BJ (cell line): Measurements from ENCODE around the gene C1QTNF12. TPM values are rescaled to one million over a fixed set of nuclear protein-coding genes. Genes with fewer than 3 reads are reported as not detected.

Experiments used
- CTCF ChIA-PET: fragments of 350-600 bp; formaldehyde crosslinking; extraction: SDS; loops from one replicate; lab custom pipeline; 2021; ENCODE audit warnings: antibody characterized with exemption, inconsistent platforms; lab: Yijun Ruan, JAX
- POLR2A ChIA-PET: fragments of 300-600 bp; sonication (Branson Sonifier 250); formaldehyde crosslinking; extraction: SDS; loops from one replicate; lab custom pipeline; 2021; ENCODE audit warnings: antibody characterized with exemption; lab: Charles Lee
- DNase-seq: peaks from one replicate; pipeline ENCODE4 v3.0.0-alpha.2; 2011; ENCODE audit warnings: low read depth
- H3K27me3 ChIP-seq: 2 replicates; pipeline ENCODE4 v1.6.0; 2011; ENCODE audit warnings: low read length; ENCODE audit not compliant: control insufficient read depth, insufficient read depth
- H3K36me3 ChIP-seq: 2 replicates; pipeline ENCODE4 v1.5.1; 2011; ENCODE audit warnings: low read length; ENCODE audit not compliant: control insufficient read depth, insufficient read depth
- H3K4me3 ChIP-seq: 2 replicates; pipeline ENCODE4 v1.5.1; 2011; ENCODE audit warnings: low read depth, mild to moderate bottlenecking, control low read depth, low read length
- polyA plus RNA-seq: library from polyadenylated mRNA; depleted of rRNA; stranded (reverse); fragments of >200 nt; gene quantifications from 2 replicates; pipeline ENCODE4 v1.2.3, GENCODE V29; 2011
- TF ChIP-seq, protein P1 (sequence below): IDR thresholded peaks from 2 replicates; pipeline ENCODE4 v1.5.1; 2011; ENCODE audit warnings: low read depth, mild to moderate bottlenecking, control low read depth, inconsistent platforms, low read length, moderate library complexity; ENCODE audit not compliant: insufficient read depth

The C1QTNF12 gene
- polyA plus RNA-seq, 1 experiment, result 0.42 TPM

DNA sequence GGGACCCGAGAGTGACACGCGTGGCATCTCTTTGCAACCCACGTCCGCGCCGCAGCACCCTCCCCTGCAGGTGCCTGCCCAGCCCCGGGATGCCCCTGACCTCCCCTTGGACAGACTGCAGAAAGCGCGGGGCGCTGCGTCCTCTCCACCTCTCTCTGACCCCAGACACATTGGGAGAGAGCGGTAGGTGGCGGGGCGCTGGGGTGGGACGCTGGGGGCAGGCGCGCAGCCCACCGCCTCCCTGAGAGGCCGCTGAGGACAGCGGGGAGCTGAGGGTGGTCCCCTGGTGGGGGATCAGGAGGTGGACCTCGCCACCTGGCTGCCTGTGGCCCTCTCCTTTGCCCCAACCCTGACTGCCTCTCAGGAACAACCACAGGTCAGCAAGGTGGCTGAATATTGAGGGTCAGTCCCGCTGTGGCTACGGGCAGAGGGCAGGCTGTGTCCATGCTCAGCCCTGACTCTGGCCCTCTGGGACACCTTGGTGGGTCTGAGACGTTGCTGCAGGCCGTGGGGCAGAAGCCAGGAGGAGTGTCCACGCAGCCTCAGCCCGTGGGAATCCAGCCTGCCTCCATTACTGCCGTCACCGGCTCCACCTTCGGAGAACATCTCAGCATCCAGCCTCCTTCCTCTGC, 27.9 kb upstream of the C1QTNF12 start:
- TF ChIP-seq, protein P1, sequence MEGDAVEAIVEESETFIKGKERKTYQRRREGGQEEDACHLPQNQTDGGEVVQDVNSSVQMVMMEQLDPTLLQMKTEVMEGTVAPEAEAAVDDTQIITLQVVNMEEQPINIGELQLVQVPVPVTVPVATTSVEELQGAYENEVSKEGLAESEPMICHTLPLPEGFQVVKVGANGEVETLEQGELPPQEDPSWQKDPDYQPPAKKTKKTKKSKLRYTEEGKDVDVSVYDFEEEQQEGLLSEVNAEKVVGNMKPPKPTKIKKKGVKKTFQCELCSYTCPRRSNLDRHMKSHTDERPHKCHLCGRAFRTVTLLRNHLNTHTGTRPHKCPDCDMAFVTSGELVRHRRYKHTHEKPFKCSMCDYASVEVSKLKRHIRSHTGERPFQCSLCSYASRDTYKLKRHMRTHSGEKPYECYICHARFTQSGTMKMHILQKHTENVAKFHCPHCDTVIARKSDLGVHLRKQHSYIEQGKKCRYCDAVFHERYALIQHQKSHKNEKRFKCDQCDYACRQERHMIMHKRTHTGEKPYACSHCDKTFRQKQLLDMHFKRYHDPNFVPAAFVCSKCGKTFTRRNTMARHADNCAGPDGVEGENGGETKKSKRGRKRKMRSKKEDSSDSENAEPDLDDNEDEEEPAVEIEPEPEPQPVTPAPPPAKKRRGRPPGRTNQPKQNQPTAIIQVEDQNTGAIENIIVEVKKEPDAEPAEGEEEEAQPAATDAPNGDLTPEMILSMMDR, result no peak
- Histone ChIP-seq H3K4me3 (peak overlapping the region; percentile 61), H3K27me3 (no peaks in the 10 kb centered on the region), H3K36me3 (no peaks in the 10 kb centered on the region; the same call in 1 of the 2 replicates)
- POLR2A ChIA-PET, result interaction anchor here (0.6 kb wide), 1 partner anchor 42 kb away, joined by 4 read pairs; the partner anchor contains the start of gene B3GALT6
- no peak for DNase-seq
- CTCF ChIA-PET, result interaction anchor here (1.4 kb wide), 1 partner anchor 9 kb away, joined by 4 read pairs; no protein-coding TSS in a partner anchor

DNA sequence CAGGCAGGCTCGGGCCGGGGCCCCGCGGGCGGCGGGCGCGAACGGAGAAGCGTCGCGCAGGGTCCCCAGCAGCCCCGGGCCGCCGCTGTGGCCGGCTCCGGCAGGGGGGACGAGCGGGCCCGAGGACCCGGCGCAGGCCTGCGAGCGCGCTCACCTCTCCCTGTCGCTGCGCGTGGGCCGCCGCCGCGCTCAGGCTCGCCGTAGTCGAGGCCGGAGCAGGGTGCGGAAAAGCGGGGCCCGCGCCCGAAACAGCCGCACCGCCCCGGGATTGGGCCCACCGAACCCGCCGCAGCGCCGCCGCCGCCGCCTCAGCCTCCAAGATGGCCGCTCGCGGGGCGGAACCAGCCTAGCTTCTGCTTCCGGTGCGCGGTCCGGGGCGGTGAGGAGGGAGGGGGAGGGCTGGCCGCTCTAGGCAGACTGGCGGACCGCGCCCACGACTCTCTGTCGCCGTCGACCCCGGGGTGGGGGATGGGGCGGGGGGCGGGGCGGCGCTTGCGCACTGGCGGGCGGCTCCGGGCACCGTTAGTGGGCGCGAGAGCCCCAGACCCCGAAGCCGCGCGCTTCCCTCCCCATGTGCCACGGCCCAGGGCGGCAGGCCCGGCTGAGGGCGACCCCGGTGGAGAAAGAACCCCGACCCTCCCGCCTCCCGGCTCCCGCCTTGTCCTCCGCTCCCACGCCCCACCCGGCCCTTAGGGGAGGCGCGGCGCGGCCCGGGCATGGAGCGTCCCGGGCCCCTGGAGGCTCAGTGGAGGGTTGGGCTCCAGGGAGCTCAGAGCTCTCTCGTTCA, 27.2 kb upstream of the C1QTNF12 start, which contains the start of gene UBE2J2:
UBE2J2 (minus strand) TSS at position 343 of the 787 bp plus-strand sequence. CDS start 5,862 bp downstream, outside the sequence.
- no peaks in the 10 kb centered on the region for H3K27me3 ChIP-seq
- CTCF ChIA-PET, result interaction anchor here (0.9 to 1.4 kb wide), 3 partner anchors 9 to 152 kb away, joined by 3 to 4 read pairs (median 4); no protein-coding TSS in a partner anchor
- POLR2A ChIA-PET, result interaction anchor here (0.6 kb wide), 2 partner anchors 9 to 41 kb away, joined by 4 to 9 read pairs; partner anchors contain the start of gene B3GALT6

GRCh38 chr1:1273209-1273511, 26.6 kb upstream of the C1QTNF12 start:
- TF ChIP-seq, protein P1, result no peak
- ChIA-PET POLR2A (interaction anchor here (0.6 kb wide), 1 partner anchor 8 kb away, joined by 9 read pairs; no protein-coding TSS in a partner anchor), CTCF (interaction anchor here (0.9 to 1.4 kb wide), 3 partner anchors 8 to 151 kb away, joined by 3 to 4 read pairs (median 4); no protein-coding TSS in a partner anchor)
- no peak for DNase-seq
- H3K36me3 ChIP-seq, result no peaks in the 10 kb centered on the region; the same call in none of the 2 replicates
- peak overlapping the region; percentile 61 for H3K4me3 ChIP-seq
- H3K27me3 ChIP-seq, result no peaks in the 10 kb centered on the region

More for the DNA sequence above, 27.2 kb upstream of the C1QTNF12 start, which contains the start of gene UBE2J2:
- DNase-seq, result no peak
- H3K4me3 ChIP-seq, result peak within 1 kb of the TSS; percentile 61
- TF ChIP-seq, protein P1, result no peak
- no peaks in the 10 kb centered on the region; the same call in none of the 2 replicates for H3K36me3 ChIP-seq

- DNase-seq, result no peak
- no peaks in the 10 kb centered on the region for H3K27me3 ChIP-seq
- TF ChIP-seq, protein P1, result no peak
- H3K36me3 ChIP-seq, result peaks cover 2% of the 10 kb centered on the region
- ChIA-PET POLR2A (no interaction called here), CTCF (interaction anchor here (0.7 to 2.9 kb wide), 5 partner anchors 7 to 151 kb away, joined by 3 to 9 read pairs (median 4); no protein-coding TSS in a partner anchor)
- peak overlapping the region; percentile 61 for H3K4me3 ChIP-seq
Measured at GRCh38 chr1:1272341-1273208, 26.1 kb upstream of the C1QTNF12 start.
